H1 (cell line): ENCODE measurements around the gene NABP2. TPM values are rescaled to one million over a fixed set of nuclear protein-coding genes. Genes with fewer than 3 reads are reported as not detected.

Source experiments
- CHD2 ChIP-seq: IDR thresholded peaks from 2 replicates; pipeline ENCODE4 v1.6.1; 2012; ENCODE audit warnings: low read length, improper control_type of control experiment
- EZH2 ChIP-seq: fragments of 200-600 bp; sonication (generic); IDR thresholded peaks from 2 replicates; pipeline ENCODE4 v1.7.1; 2012; ENCODE audit warnings: low read depth, mild to moderate bottlenecking, moderate library complexity, low read length, inconsistent platforms; ENCODE audit not compliant: severe bottlenecking
- POLR2A ChIP-seq, 2 experiments: IDR thresholded peaks; 1 replicate in 1 of 2; 2 replicates in 1 of 2; pipeline ENCODE4 v1.6.1; 2011; ENCODE audit warnings: low read depth in 2 of 2, low read length in 2 of 2, mild to moderate bottlenecking in 2 of 2; ENCODE audit errors: control extremely low read depth in 1 of 2
- polyA plus RNA-seq, 7 experiments: library from polyadenylated mRNA; depleted of rRNA in 3 of 7; stranded (reverse) in 5 of 7; unstranded in 2 of 7; fragments of >200 nt in 5 of 7; fragments of 200-250 nt in 2 of 7; gene quantifications; 1 replicate in 5 of 7; 2 replicates in 1 of 7; 4 replicates in 1 of 7; pipeline versions ENCODE4 v1.2.1 to v1.2.3, GENCODE V29; 2011 to 2013; ENCODE audit warnings: missing spikeins in 2 of 7, mixed read lengths in 2 of 7
- total RNA-seq: library from RNA; stranded (reverse); fragmentation: NEBNext Ultra II Directional; extraction: Animal tissue kit (Norgen Biotek cat#: 25700); gene quantifications from 2 replicates; pipeline ENCODE4 v1.2.1, GENCODE V29; 2021

Gene NABP2
- total and polyA plus RNA-seq, 2 of the 8 experiments (the other 6 are each of a cell fraction or from before 2014, with no cell fraction given): 58.1 to 67.5 TPM

GRCh38 chr12:56202366-56202765, 21.8 kb upstream of the NABP2 start (continued):
- TF ChIP-seq EZH2: no peak
- TF ChIP-seq CHD2: no peak
- TF ChIP-seq POLR2A (IDR thresholded peaks at IDR 0.05; ENCODE audit: control extremely low read depth in 1 of 2, low read depth in 2 of 2, low read length in 2 of 2): no peak
